ENCODE results near the gene PDXP. TPM values are rescaled to one million over a fixed set of nuclear protein-coding genes. Genes with fewer than 3 reads are reported as not detected.

Gene PDXP
- total and polyA plus RNA-seq, 2 of the 13 experiments (the other 11 are each of a cell fraction or from before 2014, with no cell fraction given), result 58.2 to 70.6 TPM

DNA sequence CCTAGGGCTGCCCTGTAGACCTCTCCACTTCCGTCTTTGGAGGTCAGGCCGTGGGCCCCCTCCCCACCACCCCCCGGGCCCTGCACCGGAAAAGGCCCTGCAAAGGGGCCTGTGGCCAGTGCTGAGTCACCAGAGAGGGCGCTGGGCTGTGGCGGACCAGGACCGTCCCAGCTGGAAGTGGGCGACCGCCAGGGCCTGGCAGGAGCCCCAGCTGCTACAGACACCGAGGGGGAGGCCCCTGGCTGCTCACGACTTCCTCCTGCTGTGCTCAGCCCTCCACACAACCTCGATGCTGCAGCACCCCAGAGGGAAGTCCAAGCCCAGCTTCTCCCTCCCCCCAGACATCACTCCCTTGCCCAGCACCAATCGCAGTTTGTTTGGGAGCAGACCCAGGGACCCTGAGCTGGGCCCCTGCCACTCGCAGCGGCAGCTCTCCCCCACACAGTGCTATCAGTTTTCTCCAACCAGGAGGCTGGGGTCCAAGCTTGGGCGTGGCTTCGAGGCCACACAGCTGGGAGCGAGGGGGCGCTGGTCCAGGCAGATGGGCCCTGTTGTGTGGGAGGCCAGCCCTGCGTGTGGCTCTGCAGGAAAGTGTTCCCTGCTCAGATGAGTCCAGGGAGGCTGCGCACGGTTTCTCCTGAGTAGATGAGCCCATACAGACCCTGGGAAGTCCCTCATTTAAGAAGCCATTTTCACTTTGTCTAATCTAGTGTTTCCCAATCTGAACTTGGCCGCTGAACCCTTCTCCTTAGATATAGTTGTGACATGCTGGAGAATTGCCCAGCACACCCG, 24.7 kb upstream of the PDXP start (continued):
- peak; percentile 74; the same call in 1 of the 2 replicates for TF ChIP-seq ZFP91 (CRISPR knock-in tag; IDR thresholded peaks at IDR 0.05; ENCODE audit: borderline replicate concordance)
- no peak for TF ChIP-seq MTF2 (CRISPR knock-in tag; IDR thresholded peaks at IDR 0.05; ENCODE audit: borderline replicate concordance)
- peak; percentile 37; the same call in 1 of the 2 replicates for TF ChIP-seq SIX1 (CRISPR knock-in tag; IDR thresholded peaks at IDR 0.05; ENCODE audit: borderline replicate concordance)
- no peak for TF ChIP-seq ZFP62 (CRISPR knock-in tag; IDR thresholded peaks at IDR 0.05)
- TF ChIP-seq SIX4 (CRISPR knock-in tag; IDR thresholded peaks at IDR 0.05), result no peak
- TF ChIP-seq ZNF280B (CRISPR knock-in tag; IDR thresholded peaks at IDR 0.05; ENCODE audit: borderline replicate concordance), result no peak
- TF ChIP-seq PHF8 (CRISPR knock-in tag; IDR thresholded peaks at IDR 0.05), result peak; percentile 25
- peak; percentile 35; the same call in 1 of the 2 replicates for TF ChIP-seq THAP9 (CRISPR knock-in tag; IDR thresholded peaks at IDR 0.05; ENCODE audit: borderline replicate concordance)
- peak; percentile 43 for TF ChIP-seq ZNF414 (CRISPR knock-in tag; IDR thresholded peaks at IDR 0.05)
- TF ChIP-seq ZNF558 (CRISPR knock-in tag; IDR thresholded peaks at IDR 0.05; ENCODE audit: borderline replicate concordance), result 0 out of 2 replicates have a peak, but pooled peaks have one; percentile 35
- peak; percentile 31; the same call in 1 of the 2 replicates for TF ChIP-seq PHF20 (CRISPR knock-in tag; IDR thresholded peaks at IDR 0.05)
- TF ChIP-seq ZBTB39 (CRISPR knock-in tag; IDR thresholded peaks at IDR 0.05), result no peak
- TF ChIP-seq, protein P1, sequence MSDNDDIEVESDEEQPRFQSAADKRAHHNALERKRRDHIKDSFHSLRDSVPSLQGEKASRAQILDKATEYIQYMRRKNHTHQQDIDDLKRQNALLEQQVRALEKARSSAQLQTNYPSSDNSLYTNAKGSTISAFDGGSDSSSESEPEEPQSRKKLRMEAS (IDR thresholded peaks at IDR 0.05), result peak; percentile 53; the same call in 1 of the 2 replicates
- TF ChIP-seq GABPB1 (CRISPR knock-in tag; IDR thresholded peaks at IDR 0.05), result peak; percentile 87
- TF ChIP-seq NFATC3 (CRISPR knock-in tag; IDR thresholded peaks at IDR 0.05), result no peak; the same call in 1 of the 2 replicates
- no peak for TF ChIP-seq FOSL1 (CRISPR knock-in tag; IDR thresholded peaks at IDR 0.05; ENCODE audit: borderline replicate concordance)
- TF ChIP-seq CREM (IDR thresholded peaks at IDR 0.05), result peak; percentile 53; the same call in 1 of the 2 replicates
- TF ChIP-seq CREM (CRISPR knock-in tag; IDR thresholded peaks at IDR 0.05), result no peak
- no peak; the same call in 1 of the 2 replicates for TF ChIP-seq ZBTB38 (CRISPR knock-in tag; IDR thresholded peaks at IDR 0.05)
- no peak; the same call in 1 of the 2 replicates for TF ChIP-seq ZNF619 (CRISPR knock-in tag; IDR thresholded peaks at IDR 0.05)

Measured in HepG2 (cell line).